ENCODE data around the gene SRRD.

Gene SRRD

GRCh38 chr22:26453812-26454500 is 29.7 kb upstream of the SRRD start:
- no peak for DNase-seq

DNA sequence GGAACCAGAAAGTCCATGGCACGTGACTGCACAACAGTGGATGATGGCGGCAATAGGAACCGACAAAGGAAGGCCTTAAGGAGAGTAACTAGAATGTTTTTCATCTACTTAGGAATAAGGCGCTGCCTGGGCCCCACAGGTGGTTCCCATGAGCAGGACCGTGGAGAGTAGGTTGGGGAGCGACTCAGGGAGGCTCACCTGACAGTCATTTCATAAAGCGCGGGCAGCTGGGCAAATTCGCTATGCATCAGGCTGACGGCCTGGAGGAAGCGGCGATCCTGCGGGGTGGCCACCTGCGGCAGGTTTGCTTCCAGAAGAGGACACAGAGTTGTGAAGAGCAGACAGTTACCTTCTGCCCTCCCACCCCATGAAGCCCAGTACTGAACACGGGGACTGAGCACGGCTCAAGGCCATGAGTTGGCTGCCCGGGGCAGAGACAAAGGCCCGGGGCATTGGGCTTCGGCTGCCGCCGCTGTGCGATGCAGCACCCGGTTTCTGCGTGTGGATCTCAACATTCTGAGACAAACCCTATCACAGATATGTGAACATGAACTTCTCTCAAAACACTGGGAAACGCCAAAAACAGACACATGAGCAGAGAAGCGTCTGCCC is 25.9 kb upstream of the SRRD start:
- no peak for DNase-seq

- DNase-seq, result no peak
Measured at GRCh38 chr22:26460202-26460601, 23.5 kb upstream of the SRRD start.

- DNase-seq, result peak; percentile 41
Measured at GRCh38 chr22:26461188-26461810, 22.4 kb upstream of the SRRD start.

DNA sequence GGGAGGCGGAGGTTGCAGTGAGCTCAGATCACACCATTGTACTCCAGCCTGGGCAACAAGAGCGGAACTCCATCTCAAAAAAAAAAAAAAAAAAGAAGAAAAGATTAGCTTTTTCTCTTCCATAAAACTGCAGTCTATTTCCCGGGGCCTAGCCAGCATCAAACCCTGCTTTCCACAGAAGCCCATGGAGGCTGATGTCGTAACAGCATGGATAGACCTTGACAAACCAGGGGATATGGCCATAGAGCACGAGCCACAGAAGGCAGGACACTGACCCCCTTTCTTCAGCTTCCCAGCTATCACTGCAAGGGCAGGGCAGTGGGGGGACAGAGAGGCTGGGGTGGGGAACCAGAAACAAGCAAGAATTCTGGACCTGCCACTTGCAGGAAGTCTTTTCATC is 21.6 kb upstream of the SRRD start:
- DNase-seq, result no peak

GRCh38 chr22:26462641-26463040 is 21.0 kb upstream of the SRRD start:
- DNase-seq, result no peak

- DNase-seq, result no peak
Measured at GRCh38 chr22:26463101-26463661, 20.5 kb upstream of the SRRD start.

DNA sequence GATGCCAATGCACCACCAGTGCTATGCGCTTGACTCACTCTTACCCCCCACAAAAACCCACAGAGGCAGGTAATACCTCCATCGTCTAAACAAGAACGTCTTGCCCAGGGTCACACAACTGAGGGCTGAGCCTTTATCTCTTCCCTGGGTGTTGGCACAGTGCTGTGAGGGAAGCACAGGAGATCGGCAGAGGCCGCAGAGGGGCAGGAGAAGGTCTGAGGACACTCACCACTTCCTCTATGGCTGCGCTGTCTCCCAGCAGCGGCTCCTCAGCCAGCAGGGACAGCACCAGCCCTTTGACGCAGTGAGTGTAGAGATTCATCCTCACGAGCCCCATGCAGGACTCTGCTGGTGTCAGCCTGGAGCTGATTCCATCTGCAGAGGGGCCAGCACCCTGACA is 20.0 kb upstream of the SRRD start:
- no peak for DNase-seq

GRCh38 chr22:26464312-26464711 is 19.4 kb upstream of the SRRD start:
- no peak for DNase-seq

DNA sequence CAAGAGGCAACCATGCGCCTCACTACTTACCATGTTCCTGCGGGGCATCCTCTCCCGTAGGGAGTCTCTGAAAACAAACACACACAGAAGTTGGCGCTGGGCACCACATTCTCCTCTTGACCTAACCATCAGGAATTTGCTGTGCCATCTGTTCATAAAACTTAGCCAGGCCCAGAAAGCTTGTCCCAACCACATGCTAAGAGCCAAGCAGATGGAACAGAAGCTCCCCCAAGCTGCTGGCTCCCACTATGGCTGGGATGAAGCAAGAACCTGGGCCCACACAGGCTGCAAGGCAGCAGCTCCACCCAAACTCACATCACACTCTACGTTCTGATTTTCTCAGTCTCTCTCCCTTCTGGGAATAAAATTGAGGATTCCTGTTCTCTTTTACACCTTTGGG is 17.5 kb upstream of the SRRD start:
- DNase-seq, result no peak

- no peak for DNase-seq
Measured at GRCh38 chr22:26470807-26471206, 12.9 kb upstream of the SRRD start.

DNA sequence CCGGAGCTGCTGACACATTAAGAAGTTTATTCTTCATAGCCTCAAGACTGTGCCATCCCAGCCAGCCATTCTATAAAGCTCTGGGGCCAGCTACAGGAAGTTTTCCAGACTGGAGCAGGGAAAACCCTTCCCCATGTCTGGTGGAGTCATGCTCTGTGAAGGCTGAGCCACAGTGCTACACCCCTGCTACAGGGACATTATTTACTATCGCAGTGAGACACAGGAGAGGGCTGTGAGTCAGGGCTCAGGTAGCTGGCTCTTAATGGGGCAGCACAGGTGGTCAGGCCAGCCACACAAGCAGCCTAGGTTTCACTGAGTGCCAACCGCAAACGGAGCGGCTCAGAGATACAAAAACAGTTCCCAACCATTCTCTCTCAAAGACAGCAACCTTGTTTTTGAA is 12.2 kb upstream of the SRRD start:
- peak; percentile 90 for DNase-seq

DNA sequence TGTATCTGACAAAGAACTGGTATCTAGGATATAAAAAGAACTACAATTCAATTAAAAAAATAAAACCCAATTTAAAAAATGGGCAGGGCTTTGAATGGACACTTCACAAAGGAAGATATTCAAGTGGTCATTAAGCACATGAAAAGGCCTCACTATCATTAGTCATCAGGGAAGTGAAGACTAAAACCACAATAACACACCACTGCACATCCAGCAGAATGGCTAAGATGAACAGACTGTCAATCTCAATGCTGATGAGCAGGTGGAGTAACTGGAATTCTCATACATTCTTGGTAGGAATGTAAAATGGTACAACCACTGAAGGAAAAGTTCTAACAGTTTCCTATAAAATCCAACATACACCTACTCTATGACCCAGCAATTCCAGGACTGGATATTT is 9.0 kb upstream of the SRRD start:
- no peak for DNase-seq

DNA sequence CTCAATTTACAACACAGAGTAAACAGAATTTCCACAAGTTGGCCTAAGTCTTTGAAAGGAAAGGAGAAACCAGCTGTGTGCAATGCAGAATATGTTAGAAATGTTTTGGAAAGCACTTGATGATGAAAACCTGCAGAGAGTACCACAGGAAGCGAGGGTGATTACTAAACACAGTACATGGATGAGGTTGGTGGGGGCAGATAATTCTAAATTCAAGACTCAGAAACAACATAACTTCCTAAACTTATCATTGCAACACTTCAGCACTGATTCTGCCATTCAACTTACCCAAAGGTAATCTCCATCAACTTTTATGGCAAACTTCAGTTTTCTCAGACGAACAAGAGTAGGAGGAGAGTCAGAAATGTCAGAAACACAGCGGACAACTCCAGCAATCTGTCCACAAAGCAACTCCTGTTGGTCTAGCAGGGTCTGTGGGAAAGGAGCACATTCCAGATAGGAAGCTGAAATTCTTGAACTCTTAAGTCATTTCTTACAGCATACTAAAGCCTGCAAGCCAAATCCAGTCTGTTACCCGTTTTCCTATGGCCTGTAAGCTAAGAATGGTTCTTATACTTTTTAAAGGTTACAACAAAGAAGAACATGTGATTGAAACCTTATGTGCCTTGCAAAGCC is 6.9 kb upstream of the SRRD start:
- DNase-seq, result peak; percentile 84

DNA sequence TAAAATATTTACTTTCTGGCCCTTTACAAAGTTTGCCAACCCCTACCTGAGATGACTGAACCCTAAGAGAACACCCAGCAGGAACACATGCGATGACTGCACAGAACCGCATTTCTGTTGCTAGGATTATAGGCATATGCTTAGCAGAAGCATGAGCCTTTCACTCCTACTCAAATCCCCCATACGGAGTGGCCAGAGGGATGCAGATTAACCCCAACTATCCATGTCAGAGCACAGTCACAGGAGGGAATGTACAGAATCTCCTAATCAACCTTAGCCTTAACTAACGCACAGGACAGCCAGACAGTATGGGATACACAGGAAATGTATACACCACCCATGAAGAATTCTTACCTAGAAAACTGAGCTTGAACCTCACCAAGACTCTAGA is 6.3 kb upstream of the SRRD start:
- DNase-seq, result no peak

DNA sequence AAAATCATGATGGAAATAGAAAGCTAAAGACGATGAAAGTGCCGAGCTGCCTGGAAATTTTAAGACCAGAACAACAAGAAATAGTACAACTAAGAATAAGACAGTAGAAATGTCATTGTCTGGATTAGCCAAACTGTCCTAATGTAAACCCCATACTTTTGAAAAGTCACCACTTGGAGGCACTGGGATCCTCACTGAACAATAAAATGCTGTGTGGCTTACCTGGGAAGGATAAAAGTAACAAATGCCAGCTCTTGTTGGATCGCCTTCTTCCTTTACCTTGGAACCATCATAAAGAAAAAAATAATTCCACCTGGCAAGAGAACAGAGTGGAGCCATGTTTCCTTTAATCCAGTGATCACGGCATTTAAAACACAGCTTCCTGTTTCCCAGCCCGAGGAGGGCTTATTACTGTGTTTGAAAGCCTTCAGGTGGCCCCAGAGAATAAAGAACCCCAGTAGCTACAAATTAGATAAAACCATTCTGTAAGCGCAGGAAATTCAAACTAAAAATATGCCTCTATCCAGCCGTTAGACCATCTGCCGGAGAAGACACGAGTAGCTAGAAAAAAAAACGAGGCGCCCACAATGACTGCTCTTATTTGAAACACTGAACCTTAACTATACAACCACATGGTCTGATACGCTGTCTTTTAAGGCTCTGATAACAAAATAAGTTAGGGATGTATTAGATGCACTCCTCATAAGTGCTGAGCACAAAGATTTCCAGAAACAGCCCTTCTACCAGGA is 4.5 kb upstream of the SRRD start:
- DNase-seq, result no peak

DNA sequence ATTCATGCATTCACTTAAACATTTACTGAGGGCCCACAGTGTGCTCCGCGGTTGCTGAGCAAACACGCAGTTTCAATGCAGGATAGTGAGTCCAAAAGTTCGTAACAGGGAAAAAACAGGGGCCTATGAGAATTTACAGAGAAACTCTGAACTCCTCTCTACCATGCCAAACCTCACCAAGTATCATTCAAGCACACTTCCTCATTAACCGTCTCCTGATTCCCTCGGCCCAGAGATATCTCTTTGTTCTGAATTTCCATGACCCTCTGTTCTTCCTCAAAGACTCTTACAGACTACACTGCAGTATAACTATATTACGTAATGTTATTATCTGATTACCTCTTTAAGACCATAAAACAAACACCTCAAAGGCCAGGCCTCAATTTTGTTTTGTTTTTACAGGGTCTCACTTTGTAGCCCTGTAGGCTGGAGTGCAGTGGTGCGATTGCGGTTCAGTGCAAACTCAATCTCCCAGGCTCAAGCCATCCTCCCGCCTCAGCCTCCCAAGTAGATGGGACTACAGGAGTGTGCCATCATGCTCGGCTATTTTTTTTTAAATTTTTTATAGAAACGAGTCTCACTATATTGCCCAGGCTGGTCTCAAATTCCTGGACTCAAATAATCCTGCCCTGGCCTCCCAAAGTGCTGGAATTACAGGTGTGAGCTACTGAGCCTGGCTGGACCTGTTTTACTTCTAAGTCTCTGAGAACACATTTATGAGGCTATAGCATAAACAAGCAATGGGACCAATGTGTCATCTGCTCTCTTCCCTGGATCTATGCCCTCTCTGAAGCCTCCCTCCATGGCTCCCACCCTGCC is 3.7 kb upstream of the SRRD start:
- DNase-seq, result no peak

DNA sequence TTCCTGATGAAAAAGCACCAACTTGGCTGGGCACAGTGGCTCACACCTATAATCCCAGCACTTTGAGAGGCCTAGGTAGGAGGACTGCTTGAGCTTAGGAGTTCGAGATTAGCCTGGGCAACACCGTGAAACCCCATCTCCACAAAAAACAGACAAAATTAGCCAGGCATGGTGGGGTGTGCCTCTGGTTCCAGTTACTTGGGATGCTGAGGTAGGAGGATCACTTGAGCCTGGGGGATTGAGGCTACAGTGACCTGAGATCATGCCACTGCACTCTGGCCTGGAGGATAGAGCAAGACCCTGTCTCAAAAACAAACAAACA is 3.1 kb upstream of the SRRD start:
- no peak for DNase-seq

DNA sequence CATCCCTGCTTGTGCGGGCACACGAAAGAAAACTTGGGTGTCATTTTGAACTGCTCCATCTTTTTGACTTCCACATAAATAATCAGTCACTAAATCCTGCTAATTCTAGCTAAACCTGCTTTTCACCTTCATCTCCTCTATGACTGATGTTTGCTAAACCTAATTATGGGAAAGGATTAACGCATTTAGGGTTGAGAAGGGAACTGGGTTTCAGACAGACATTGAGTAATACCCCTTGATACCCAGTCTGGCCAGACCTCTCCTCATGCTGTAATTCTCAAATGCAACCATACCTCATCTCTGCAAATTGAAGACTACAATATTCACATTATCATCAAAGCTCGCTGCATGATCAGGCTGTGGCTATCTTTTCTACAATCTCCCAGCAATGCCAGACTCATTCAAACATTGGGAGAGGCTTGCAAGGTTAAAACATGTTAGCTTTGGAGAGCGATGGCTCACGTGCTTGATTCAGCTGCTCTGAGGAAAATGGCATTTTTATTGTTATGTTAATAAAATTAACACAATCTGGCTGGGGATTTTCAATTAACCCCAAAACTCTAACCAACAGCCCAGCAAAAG is 2.5 kb upstream of the SRRD start:
- DNase-seq, result no peak

DNA sequence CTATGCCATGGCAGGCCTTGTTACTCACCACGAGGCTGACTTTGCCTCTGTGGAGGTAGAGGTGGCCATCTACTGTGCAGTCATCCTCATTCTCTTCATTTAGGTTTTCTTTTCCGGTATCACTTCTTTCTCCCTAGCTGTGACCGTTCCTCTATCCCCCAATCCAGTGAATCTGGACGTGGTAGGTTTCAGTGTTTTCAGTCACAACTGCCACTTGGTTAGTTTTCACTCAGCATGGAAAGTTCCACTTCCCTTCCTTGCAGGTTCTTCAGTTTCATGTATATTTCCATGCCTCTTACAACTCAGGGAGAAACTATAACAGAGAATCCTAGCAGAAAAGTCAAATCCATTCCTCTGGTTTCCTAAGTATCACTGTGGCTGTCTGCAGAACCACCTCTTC is 2.0 kb upstream of the SRRD start:
- DNase-seq, result no peak

DNA sequence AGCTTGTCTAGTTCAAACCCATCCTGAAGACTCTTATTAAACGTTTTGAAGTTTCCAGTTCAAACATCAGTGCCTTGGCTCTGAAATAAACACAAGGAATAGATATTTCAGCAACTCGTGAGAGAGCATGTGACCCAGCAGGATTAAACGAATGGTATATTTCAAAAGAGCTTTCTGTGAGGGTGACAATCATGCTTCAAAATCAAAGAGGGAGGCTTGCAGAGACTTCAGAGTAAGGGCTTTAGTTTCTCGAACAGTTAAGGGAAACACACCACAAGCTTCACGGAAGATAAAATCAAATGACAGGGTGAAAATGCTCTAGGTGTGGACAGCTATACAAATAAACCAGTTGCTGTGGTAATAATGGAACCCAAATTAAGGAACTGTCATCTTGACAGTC is 1.5 kb upstream of the SRRD start:
- DNase-seq, result no peak

- DNase-seq, result no peak
Measured at GRCh38 chr22:26483043-26483438, 636 bp upstream of the SRRD start.

Data from fibroblast of skin of right biceps (primary cell).